Neuronal stem cell (in vitro differentiated cells): ENCODE results near the gene SAP30BP.
A peak's percentile ranks its signal among the peaks of the same experiment; 100 is the strongest.

Source experiments
- DNase-seq: peaks from one replicate; pipeline ENCODE4 v3.0.0-alpha.2; 2013; ENCODE audit warnings: low spot score
- H2AFZ ChIP-seq: one replicate; pipeline ENCODE4 v1.6.1; 2013; ENCODE audit warnings: mild to moderate bottlenecking, low read length, inconsistent platforms
- H2AK5ac ChIP-seq: 2 replicates; pipeline ENCODE4 v1.6.1; 2013; ENCODE audit warnings: low read depth, mild to moderate bottlenecking, inconsistent platforms, low read length, moderate library complexity, mixed read lengths
- H2BK120ac ChIP-seq: 2 replicates; pipeline ENCODE4 v1.6.1; 2013; ENCODE audit warnings: low read depth, mild to moderate bottlenecking, inconsistent platforms, low read length, moderate library complexity, mixed read lengths
- H2BK12ac ChIP-seq: one replicate; pipeline ENCODE4 v1.6.1; 2013; ENCODE audit warnings: low read length, inconsistent platforms
- H2BK15ac ChIP-seq: 2 replicates; pipeline ENCODE4 v1.6.1; 2013; ENCODE audit warnings: mild to moderate bottlenecking, low read length, inconsistent platforms, mixed read lengths
- H2BK5ac ChIP-seq: one replicate; pipeline ENCODE4 v1.6.1; 2013; ENCODE audit warnings: inconsistent platforms, mild to moderate bottlenecking, low read length, moderate library complexity
- H3K14ac ChIP-seq: one replicate; pipeline ENCODE4 v1.6.1; 2013; ENCODE audit warnings: low read length, inconsistent platforms
- H3K18ac ChIP-seq: 2 replicates; pipeline ENCODE4 v1.6.1; 2013; ENCODE audit warnings: low read length, inconsistent platforms
- H3K23ac ChIP-seq: 2 replicates; pipeline ENCODE4 v1.6.1; 2013; ENCODE audit warnings: low read depth, mild to moderate bottlenecking, mixed read lengths, low read length, inconsistent platforms; ENCODE audit not compliant: poor library complexity
- H3K27ac ChIP-seq: replicated peaks from 3 replicates; pipeline ENCODE4 v1.5.1; 2013; ENCODE audit warnings: low read length, inconsistent platforms
- H3K27me3 ChIP-seq, 3 experiments: 2 replicates each; pipeline ENCODE4 v1.6.1; 2013; ENCODE audit warnings: low read length in 3 of 3, mild to moderate bottlenecking in 2 of 3, inconsistent platforms in 1 of 3, low read depth in 1 of 3, mixed read lengths in 1 of 3, moderate library complexity in 1 of 3; ENCODE audit not compliant: control insufficient read depth in 3 of 3, insufficient read depth in 3 of 3
- H3K36me3 ChIP-seq, 2 donors: replicated peaks in 1 of 2; 2 replicates each; pipeline ENCODE4 v1.6.1; 2013; ENCODE audit warnings: low read length in 2 of 2; ENCODE audit not compliant: control insufficient read depth in 2 of 2, insufficient read depth in 2 of 2
- H3K4ac ChIP-seq: 2 replicates; pipeline ENCODE4 v1.6.1; 2013; ENCODE audit warnings: inconsistent platforms, mild to moderate bottlenecking, low read length, moderate library complexity
- H3K4me1 ChIP-seq, 2 donors: 1 replicate in 1 of 2; 2 replicates in 1 of 2; pipeline ENCODE4 v1.6.1; 2013; ENCODE audit warnings: low read length in 2 of 2, low read depth in 1 of 2; ENCODE audit not compliant: control insufficient read depth in 2 of 2, insufficient read depth in 1 of 2
- H3K4me2 ChIP-seq: one replicate; pipeline ENCODE4 v1.6.1; 2013; ENCODE audit warnings: mild to moderate bottlenecking, low read length, inconsistent platforms; ENCODE audit not compliant: insufficient read depth, poor library complexity, severe bottlenecking
- H3K4me3 ChIP-seq, 2 donors: 2 replicates each; pipeline ENCODE4 v1.5.1; 2013; ENCODE audit warnings: low read length in 2 of 2, mild to moderate bottlenecking in 2 of 2, inconsistent platforms in 1 of 2, moderate library complexity in 1 of 2
- H3K79me1 ChIP-seq: one replicate; pipeline ENCODE4 v1.6.1; 2013; ENCODE audit warnings: low read depth, mild to moderate bottlenecking, inconsistent platforms, low read length, moderate library complexity
- H3K9ac ChIP-seq: one replicate; pipeline ENCODE4 v1.6.1; 2013; ENCODE audit warnings: mild to moderate bottlenecking, low read depth, low read length, inconsistent platforms; ENCODE audit not compliant: poor library complexity
- H3K9me3 ChIP-seq, 2 donors: replicated peaks in 1 of 2; 2 replicates each; pipeline versions ENCODE3 to v1.6.1; 2013; ENCODE audit warnings: low read length in 2 of 2, mild to moderate bottlenecking in 2 of 2, inconsistent platforms in 1 of 2, low read depth in 1 of 2, mixed read lengths in 1 of 2, moderate library complexity in 1 of 2; ENCODE audit not compliant: control insufficient read depth in 2 of 2, insufficient read depth in 1 of 2
- H4K8ac ChIP-seq: one replicate; pipeline ENCODE4 v1.6.1; 2013; ENCODE audit warnings: low read depth, mild to moderate bottlenecking, inconsistent platforms, low read length, moderate library complexity
- H4K91ac ChIP-seq: one replicate; pipeline ENCODE4 v1.6.1; 2013; ENCODE audit warnings: low read length, low read depth, mild to moderate bottlenecking, inconsistent platforms; ENCODE audit not compliant: poor library complexity
- WGBS, 2 donors: extraction: QIAGEN DNeasy Blood & Tissue Kit; methylation state at CpG; one replicate each; pipeline ENCODE4 v1.1.7; 2013; ENCODE audit warnings: missing lambda C conversion rate in 2 of 2, mixed read lengths in 1 of 2; ENCODE audit not compliant: insufficient read length in 2 of 2, insufficient replicate concordance in 1 of 2; ENCODE audit errors: extremely low coverage in 2 of 2; 5-methylcytosine and 5-hydroxymethylcytosine counted together

The SAP30BP gene

DNA sequence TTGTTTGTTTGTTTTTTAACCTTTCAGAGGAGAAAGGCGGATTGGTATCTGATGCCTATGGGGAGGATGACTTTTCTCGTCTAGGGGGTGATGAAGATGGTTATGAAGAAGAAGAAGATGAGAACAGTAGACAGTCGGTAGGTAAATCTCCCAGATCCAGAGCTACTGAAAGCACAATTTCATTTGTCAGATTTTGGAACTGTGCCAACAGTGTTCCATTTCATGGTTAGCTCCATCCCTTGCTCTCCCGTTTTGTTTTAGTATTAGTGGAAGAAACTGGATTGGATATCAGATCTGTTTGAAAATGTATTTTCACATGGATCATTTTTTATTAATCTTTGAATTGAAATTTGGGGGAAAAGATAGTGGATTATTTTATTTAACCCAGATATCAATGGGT, 1.4 kb downstream of the SAP30BP start:
- no peak overlapping the region for H2AK5ac ChIP-seq
- no peak overlapping the region for H3K23ac ChIP-seq
- H3K18ac ChIP-seq: no peak overlapping the region
- H4K91ac ChIP-seq: no peak overlapping the region
- no peaks in the 10 kb centered on the region for H3K9me3 ChIP-seq
- H3K4me2 ChIP-seq: no peak overlapping the region
- peaks cover 10% of the 10 kb centered on the region for H3K79me1 ChIP-seq
- H3K4me3 ChIP-seq: peak overlapping the region in 1 of 2 donors; percentile 93
- peaks cover 23 to 66% of the 10 kb centered on the region in 2 donors for H3K36me3 ChIP-seq
- no peak overlapping the region for H2AFZ ChIP-seq
- H3K9ac ChIP-seq: no peak overlapping the region
- H2BK120ac ChIP-seq: no peak overlapping the region
- H3K4ac ChIP-seq: no peak overlapping the region
- WGBS, 2 donors: no CpG with 5 or more reads among the region's 4 CpGs
- peaks cover 1 to 11% of the 10 kb centered on the region in 2 donors for H3K4me1 ChIP-seq
- H2BK15ac ChIP-seq: no peak overlapping the region
- no peak overlapping the region for H4K8ac ChIP-seq
- no peak overlapping the region for H3K14ac ChIP-seq
- no peak overlapping the region for H2BK5ac ChIP-seq
- no peaks in the 10 kb centered on the region for H3K27me3 ChIP-seq
- H3K27ac ChIP-seq: no peak overlapping the region
- no peak for DNase-seq
- no peak overlapping the region for H2BK12ac ChIP-seq

DNA sequence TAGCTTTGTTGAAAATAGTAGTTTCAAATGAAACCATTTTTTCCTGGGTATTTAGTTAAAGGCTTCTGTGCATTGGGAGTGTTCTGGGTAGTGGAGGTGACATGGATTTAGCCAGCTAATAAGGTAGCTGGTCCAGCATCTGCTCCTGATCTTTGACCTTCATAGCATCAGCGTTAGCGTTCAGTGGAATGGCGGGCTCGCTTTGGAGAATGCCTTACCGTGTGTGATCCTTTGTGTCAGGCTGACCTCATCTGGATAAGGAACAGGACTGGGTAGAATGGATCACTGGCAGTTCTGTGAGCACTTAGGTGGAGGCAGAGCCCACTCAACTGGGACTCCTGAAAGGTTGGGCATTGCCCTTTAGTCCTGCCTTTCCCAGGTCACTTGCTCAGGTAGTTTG, 3.7 kb downstream of the SAP30BP start:
- Histone ChIP-seq H2AK5ac (no peak overlapping the region), H2BK12ac (no peak overlapping the region), H2BK5ac (no peak overlapping the region), H3K36me3 (peaks cover 23 to 65% of the 10 kb centered on the region in 2 donors), H3K9me3 (no peaks in the 10 kb centered on the region), H3K27ac (no peak overlapping the region), H3K4ac (no peak overlapping the region), H3K27me3 (no peaks in the 10 kb centered on the region), H2BK15ac (no peak overlapping the region), H3K14ac (no peak overlapping the region), H2BK120ac (no peak overlapping the region), H3K79me1 (peaks cover 10% of the 10 kb centered on the region), H3K4me2 (no peak overlapping the region), H3K4me1 (peaks cover 1 to 9% of the 10 kb centered on the region in 2 donors), H3K18ac (no peak overlapping the region), H2AFZ (no peak overlapping the region), H3K9ac (no peak overlapping the region), H3K4me3 (no peak overlapping the region), H4K91ac (no peak overlapping the region), H3K23ac (no peak overlapping the region), H4K8ac (no peak overlapping the region)
- DNase-seq: no peak
- no CpG with 5 or more reads among the region's 5 CpGs for WGBS, 2 donors

DNA sequence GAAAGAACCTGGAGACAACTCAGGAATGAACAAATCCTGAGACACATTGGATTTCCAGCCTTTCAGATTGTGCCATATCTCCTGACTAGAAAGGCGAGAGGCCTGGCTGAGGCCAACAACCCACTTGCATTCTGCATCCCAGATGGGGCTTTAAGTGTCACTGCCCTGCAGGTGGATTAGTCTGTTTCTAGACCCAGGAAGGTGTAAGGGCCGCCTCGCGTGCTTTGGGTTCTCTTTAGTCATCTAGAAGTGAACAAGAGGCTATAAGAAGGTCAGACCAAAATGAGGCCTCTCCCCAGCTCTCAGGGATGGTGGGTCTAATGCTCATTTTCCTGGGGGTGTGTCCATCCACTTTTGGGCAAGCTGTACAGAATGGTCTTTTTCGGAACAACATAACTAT, 4.9 kb downstream of the SAP30BP start:
- Histone ChIP-seq H3K4me1 (peaks cover 0 to 4% of the 10 kb centered on the region in 2 donors), H3K36me3 (peaks cover 23 to 75% of the 10 kb centered on the region in 2 donors), H3K27me3 (no peaks in the 10 kb centered on the region), H3K14ac (no peak overlapping the region), H3K4ac (no peak overlapping the region), H4K91ac (no peak overlapping the region), H3K9ac (no peak overlapping the region), H3K4me2 (no peak overlapping the region), H3K27ac (no peak overlapping the region), H4K8ac (no peak overlapping the region), H3K4me3 (no peak overlapping the region), H2BK5ac (no peak overlapping the region), H3K79me1 (peaks cover 10% of the 10 kb centered on the region), H3K9me3 (no peaks in the 10 kb centered on the region), H2AFZ (no peak overlapping the region), H2BK120ac (no peak overlapping the region), H2BK15ac (no peak overlapping the region), H3K18ac (no peak overlapping the region), H2BK12ac (no peak overlapping the region), H2AK5ac (no peak overlapping the region), H3K23ac (no peak overlapping the region)
- WGBS, 2 donors: no CpG with 5 or more reads among the region's 5 CpGs
- DNase-seq: no peak

DNA sequence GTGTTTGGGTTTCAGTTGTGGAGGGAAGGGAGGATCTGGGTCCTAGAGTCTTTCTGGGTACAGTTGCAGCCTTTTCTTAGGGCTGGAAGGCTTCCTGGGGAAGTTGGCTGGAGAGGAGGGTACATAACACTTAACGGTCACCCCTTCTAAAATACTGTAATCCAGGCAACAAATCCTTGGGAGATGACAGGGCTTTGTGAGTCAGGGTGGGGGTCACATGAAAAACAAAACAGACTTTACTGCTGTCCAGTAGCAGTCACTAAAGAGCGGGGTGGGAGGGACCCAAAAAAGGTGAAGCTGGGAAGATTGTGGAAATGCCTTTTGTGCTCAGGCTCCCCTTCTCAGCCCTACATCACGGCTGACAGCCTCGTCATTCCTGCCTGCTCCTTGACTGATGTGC, 6.3 kb downstream of the SAP30BP start:
- Histone ChIP-seq H2AFZ (no peak overlapping the region), H2BK5ac (no peak overlapping the region), H4K91ac (no peak overlapping the region), H3K18ac (no peak overlapping the region), H2AK5ac (no peak overlapping the region), H2BK12ac (no peak overlapping the region), H3K4ac (no peak overlapping the region), H3K14ac (no peak overlapping the region), H3K27me3 (no peaks in the 10 kb centered on the region), H4K8ac (no peak overlapping the region), H3K4me3 (no peak overlapping the region), H2BK15ac (no peak overlapping the region), H3K9ac (no peak overlapping the region), H3K23ac (no peak overlapping the region), H2BK120ac (no peak overlapping the region), H3K4me1 (peaks cover 0 to under 1% of the 10 kb centered on the region in 2 donors), H3K36me3 (peaks cover 24 to 82% of the 10 kb centered on the region in 2 donors), H3K4me2 (no peak overlapping the region), H3K9me3 (no peaks in the 10 kb centered on the region), H3K79me1 (peaks cover 5% of the 10 kb centered on the region), H3K27ac (no peak overlapping the region)
- no CpG with 5 or more reads among the region's 4 CpGs for WGBS, 2 donors
- DNase-seq: no peak
